DMS53 (cell line): ENCODE data around the gene SIRPG.
"Not testable (repeated sequence)": the region's sequence is repeated elsewhere in the genome, so short reads cannot be mapped to it uniquely, and the experiment has no call there.

Experiments used
- DNase-seq: peaks from one replicate; lab custom pipeline; 2025; lab: John Stamatoyannopoulos, UW

Gene SIRPG

DNA sequence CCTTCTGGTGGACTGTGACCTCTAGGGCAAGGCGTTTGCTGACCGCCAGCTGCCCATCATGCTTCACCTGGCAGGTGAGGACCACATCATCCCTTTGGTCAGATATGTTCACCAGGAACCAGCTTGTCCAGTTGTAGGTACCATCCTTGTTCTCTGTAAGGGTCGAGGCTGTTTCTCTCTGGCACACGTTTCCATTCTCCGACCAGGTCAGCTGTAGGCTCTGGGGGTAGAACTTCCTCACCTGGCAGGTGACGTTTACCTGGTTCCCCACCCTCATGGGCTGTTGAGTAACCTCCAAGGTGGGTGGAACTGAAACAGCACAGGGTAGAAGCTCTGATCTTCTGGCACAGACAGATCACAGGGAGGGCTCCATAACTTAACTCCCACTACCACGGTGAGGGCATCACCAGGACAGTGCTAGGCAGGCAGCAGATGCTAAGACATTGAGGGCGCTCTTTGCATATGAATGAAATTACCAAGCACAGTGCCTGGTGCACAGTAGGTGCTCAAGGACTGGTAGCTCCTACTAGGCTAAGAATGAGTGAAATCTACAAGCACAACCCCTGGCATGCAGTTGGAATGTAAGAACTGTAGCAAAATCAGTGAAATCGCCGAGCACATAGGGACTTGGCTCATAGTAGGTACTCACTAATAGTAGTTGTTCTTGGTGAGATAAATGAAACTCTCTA lies 22.1 kb downstream of the SIRPG start:
- DNase-seq: no peak

DNA sequence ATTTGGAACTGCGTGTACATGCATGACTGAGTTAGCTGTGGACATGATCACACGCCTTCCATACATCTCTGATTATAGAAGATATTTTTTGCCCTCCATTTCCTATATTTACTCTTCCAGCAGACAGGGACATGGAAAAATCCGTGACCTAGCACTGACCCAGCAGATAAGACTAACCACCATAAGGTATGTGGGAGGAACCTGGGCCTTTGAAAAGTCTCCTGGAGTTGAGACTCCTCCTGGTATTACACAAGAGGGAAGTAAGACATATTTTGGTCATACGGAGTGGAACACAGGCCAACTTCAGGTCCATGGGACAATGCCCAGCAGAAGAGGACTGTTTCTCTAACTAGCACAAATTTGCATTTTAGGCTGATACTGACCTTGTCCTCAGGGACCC lies 24.0 kb downstream of the SIRPG start:
- no peak for DNase-seq

DNA sequence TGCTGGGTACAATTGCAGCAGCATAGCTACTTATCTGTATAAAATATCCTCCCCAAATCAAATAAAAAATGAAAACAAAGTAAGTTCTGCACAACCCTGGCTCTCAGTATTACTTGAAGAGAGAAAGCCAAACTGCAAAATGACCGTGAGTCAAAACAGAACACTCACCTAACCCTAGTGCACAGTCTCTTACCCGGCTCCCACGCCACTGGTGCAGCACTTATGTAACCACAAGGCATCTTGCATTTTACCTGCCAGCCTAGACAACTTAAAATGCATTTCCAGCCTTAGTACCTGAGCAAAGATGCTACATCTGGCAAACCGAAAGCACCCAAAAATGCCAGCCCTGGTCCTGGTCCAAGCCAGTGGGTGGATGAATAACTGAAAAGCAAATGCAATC lies 25.4 kb downstream of the SIRPG start:
- DNase-seq: no peak

DNA sequence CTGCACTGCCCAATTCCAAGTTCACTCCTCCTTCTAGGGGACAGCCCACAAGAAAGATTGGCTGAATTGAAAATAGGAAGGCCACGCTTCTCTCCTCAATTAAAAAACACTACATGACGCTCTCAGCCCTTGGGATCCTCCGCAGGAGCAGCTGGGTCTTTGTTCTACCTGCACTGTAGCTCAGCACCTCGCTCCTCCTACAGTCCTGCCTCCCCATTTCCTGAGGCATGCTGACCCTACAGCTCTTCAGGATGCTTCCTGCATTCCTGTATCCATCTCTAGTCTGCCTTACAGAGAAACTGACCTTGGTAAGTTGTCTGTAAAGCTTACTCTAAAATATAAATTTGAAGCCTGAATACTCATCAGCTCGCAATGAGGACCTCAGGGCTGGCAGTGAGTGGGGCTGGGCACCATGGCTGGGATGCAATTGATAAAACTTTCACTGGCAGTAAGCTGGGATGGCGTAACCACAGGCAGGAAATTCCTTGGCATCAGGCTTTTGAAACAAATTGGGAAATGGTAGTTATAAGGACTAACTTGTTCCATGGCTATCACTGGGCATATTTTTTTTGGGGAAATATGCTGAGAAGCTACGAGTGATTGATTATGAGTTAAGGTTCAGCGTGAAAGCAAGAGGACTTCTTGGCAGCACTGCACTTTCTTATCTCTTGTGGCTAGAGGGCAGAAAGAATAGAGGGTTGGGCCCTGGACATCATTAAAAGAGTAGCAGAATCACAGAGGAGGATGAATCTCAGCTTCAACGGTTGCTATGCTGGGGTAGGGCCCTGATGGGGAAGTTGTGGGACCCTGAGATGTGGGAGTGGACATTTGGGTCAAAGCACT lies 26.0 kb downstream of the SIRPG start:
- no peak for DNase-seq

DNA sequence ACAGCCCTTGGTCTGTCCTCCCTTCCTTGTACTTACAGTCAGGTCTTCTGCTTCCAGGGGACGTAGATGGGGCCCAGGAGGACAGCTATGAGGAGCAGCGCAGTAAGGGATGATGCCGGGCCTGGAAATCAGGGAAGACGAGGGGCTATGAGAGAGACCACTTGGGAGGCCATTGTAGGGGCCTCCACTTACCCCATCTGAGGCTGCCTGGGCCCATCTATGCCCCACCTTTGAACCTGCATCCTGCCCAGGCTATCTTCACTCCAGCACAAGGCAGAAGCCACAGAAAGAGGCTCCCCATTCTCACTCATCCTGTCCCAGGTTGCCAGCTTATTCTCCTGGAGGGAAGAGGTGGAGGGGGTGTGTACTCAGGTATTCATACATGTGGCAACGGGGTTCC lies 27.4 kb downstream of the SIRPG start:
- no peak for DNase-seq

DNA sequence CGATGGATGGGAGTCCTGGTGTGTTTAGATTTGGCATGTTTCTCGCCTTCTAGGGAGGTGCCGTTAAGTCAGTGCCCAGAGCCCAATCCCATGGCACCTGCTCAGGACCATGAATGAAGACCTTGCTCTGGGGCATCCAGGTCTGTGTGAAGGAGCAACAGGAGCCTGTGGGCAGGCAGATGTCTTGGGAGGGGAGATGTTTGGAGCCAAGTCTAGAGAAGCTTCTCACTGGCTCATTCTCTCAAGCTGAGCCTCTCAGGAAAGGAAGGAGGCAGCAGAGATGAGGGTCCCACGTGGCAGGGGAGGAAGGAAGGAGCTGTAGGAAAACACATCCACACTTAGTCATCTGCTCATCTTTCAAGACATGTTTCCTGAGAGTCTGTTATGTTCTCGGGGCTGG lies 28.3 kb downstream of the SIRPG start:
- DNase-seq: no peak

DNA sequence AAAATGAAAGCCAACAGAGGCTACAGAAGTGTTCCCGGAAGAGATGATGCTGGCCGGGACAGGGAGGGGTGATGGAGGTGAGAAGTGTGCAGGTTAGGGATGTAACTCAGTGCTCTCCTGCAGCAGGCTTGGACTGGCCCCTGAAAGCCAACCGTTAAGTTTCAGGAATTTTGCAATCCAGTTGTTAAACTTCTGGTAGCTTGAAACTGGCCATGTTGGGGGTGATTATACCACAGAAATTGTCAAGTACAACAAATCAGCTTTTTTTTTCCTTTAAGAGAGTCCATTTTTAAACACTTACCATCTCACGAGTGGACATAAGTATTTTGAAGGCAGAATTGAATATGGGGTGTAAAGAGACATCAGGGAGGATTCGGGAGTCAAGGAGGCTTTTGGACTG lies 29.0 kb downstream of the SIRPG start:
- DNase-seq: no peak

DNA sequence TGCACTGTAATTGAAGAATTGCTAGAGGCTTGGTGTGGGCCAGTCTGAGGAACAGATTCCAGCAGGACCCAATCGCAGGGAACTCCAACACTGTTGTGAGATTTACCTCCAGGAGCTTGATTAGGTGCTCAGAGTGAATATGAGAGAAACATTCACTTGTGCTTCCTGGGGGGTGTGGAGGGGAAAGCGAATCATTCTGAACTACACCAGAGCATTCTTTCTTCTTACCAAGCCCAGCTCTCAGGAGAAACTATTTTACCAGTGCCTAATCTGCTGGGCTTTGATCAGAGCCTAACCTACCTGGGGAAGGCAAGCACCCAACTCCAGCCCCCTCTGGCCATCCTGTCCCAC lies 30.4 kb downstream of the SIRPG start:
- DNase-seq: no peak

DNA sequence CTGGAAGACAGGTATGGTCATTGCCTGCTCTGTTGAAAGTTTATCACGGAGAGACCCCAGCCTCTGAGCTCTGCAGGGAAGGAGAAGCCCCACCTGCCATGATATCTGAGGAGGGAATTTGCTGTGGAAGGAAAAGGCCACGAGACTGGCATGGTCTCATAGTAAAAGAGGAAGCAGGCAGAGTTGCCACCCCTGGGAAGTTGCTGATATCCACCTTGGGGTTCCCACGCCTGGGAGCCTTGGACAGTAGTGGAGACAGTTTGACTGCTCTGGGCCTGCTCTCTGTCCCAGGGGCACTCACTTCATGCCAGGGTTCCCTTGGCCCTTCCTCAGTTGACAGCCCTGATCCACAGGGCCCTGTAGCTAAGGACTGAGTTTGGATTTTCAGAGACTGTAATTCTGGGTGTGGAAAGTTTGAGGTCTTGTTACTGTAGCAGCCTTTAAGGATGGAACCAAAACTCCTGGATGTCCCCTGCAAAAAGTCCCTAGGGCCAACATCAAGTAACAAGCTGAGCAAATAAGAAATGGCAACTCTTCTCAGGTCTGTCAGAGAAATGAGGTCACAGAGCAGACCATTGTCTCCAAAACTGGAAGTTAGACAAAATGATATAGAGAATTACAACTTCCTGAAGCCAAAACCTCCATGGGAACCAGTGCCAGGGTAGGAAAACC lies 30.9 kb downstream of the SIRPG start:
- DNase-seq: no peak

DNA sequence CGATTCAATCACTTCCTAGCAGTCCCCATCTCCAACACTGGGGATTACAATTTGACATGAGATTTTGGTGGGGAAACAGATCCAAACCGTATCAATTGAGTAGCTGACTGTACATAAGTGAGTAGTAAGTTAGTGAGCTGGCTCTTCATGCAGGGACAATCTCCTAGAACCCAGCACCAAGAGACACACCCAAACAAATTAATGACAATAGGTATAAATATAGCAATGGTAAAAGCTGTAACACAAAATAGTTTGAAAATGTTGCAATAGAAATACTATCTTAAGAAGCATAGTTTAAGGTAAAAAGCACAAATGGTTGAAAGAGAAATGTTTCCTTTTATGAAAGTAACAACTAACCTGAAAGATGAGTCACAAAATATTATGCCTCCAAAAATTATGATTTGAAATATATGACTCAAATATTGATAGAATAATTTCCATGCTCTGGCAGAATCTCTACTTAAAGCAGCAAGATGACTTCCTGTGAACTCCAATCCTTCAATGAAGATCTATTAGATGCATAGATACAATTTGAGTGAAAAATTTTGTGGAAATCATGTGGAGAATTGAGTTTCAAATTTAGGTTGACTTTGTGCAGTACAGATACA lies 32.4 kb downstream of the SIRPG start:
- DNase-seq: no peak

DNA sequence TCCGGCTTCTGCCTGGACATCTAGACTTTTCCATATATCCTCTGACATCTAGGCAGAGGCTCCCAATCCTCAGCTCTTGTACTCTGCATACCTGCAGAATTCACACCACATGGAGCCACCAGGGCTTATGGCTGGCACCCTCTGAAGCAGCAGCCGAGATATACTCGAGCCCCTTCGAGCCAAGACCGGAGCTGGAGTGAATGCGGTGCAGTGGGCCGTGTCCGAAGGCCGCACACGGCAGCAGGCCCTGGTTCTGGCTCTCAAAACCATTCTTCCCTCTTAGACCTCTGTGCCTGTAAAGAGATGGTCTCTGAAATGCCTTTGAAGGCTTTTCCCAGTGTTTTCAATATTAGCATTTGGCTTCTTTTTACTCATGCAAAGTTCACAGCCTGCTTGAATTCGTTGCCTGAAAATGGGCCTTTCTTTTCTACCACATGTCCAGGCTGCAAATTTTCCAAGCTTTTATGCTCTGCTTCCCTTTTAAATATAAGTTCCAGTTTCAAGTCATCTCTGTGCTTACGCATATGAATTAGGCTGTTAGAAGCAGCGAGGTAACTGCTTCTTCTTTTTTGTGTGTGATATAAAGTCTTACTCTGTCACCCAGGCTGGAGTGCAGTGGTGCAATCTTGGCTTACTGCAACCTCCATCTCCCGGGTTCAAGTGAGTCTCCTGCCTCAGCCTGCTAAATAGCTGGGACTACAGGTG lies 33.9 kb downstream of the SIRPG start:
- no peak for DNase-seq

DNA sequence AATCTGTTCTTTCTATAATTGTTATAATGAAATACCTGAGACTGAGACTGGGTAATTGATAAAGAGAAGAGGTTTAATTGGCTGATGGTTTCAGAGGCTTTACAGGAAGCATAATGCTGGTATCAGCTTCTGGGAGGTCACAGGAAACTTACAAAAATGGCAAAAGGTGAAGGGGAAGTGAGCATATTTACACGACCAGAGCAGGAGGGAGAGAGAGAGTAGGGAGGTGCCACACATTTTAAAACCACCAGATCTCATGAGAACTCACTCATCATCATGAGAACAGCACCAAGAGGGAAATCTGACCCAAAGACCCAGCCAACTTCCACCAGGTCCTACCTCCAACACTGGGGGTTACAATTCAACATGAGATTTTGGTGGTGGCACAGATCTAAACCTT lies 35.1 kb downstream of the SIRPG start:
- no peak for DNase-seq

DNA sequence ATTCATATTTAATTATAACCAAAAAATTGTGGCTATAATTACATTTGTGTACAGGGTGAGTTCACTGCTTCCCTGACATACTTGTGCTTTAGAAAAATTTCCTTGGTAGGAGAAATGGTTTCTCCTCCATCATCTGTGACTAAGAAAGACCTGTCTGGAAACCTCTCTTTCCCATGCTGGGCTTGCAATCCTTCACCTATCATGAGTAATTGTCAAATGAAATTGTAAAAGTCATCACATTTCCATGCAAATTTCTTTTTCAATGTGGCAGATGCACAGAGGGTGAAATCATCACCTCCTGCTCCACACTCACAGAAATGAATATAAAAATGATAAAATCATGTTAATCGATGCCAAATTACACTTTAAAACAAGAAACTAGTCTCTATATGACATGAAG lies 36.3 kb downstream of the SIRPG start:
- no peak for DNase-seq

DNA sequence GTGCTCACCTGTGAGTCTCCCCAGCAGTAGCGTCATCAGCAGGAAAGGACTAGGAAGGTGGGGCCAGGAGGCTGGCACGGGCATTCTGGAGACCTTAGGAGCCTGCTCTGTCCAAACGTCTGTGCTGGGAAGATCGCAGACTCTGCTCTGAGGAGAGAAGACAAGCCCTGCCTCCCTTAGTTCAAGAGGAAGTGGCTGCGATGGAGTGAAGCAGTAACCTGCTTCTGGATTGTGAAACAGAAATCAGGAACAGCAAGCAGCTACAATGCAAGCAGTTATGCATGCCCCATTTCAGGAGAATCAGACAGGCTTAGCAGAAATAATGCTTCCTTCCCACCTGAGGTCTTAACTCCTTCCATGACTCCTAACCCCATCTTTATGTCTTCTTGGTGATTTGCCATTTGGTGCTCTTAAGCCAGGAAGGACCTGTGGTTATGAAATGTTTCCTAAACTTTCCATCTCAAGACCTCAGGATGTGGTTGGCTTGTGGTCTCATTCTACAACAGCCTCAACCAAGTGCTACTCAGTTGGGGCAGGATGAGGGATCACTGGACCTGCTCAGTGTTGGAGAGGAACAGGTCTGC lies 37.6 kb downstream of the SIRPG start, which contains the start of gene SIRPB1:
TSS of gene SIRPB1 (minus strand) at position 149 of the 584 bp plus-strand sequence. CDS start at position 84, 65 bp downstream.
- no peak for DNase-seq

DNA sequence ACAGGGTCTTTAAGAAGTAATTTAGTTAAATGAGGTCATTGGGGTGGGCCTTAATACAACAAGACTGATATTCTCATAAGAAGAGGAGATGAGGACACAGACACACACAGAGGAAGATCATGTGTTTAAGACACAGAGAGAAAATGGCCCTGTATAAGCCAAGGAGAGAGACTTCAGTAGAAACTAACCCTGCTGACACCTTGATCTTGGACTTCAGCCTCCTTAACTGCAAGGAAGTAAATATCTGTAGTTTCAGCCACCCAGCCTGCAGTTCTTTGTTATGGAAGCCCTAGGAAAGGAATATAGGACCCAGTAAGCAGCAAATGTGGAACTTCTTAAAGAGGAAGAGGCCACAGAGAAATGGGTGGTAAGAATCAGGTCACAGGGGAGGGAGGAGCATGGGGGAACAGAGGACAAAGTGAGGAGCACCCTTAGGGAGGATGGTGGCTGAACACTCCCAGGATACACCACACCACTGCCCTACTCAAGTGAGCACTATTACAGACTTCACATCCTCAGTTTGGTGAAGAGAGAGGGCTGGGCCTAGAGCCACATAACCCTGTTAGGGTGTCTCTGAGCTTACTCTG lies 38.5 kb downstream of the SIRPG start:
- DNase-seq: no peak

DNA sequence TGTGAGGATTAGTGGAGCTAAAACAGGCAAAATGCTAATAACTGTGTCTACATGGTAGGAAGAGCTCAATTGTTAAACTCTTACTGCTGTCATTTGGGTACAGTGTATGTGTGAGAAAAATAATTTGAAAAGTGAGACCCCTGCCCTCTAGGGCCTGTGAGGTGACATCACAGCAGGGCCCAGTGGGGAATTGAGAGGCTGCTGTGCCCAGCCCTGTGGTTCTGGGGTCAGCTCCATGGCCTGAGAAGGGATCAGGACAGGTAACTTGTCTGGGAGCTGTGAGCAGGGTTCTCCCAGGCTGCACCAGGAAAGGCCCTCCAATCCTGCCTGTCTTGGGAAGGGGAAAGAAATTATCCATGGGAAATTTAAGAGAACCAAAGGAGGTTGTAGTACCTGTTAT lies 39.1 kb downstream of the SIRPG start:
- DNase-seq: no peak

DNA sequence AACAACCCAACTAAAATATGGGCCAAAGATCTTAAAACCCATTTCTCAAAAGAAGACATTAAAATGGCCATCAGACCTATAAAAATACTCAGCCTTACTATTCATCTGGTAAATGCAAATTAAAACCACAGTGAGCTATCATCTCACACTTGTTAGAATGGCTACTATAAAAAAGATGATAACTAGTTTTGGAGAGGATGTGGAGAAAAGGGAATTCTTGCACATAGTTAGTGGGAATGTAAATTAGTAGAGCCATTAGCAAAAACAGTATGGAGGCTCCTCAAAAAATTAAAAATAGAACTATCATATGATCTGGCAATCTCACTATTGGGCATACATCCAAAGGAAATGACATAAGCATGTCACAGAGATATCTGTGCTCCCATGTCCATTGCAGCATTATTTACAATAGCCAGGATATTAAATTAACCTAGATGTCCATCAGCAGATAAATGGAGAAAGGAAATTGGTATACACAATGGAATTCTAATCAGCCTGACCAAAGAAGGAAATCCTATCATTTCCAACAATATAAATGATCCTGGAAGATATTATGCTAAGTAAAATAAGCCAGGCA lies 40.6 kb downstream of the SIRPG start:
- DNase-seq: no peak

DNA sequence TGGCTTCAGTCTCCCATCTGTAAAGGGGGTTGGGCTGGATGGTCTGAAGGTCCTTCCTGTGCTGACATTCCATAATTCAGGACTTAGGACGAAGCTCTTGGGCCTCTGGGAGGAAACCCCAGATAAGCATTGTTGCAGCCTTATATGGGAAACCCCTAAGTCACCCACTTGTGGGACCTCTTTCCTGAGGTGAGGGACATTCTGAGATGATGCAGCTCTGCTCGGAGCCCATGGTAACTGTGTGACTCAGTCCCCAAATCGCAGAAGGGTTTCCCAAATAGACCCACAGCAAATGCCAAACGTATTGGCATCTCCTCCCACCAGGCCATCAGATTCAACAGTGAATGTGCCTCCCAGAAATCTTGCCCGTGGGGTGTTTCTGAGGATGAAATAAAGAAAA lies 47.2 kb downstream of the SIRPG start:
- not testable (repeated sequence) for DNase-seq

DNA sequence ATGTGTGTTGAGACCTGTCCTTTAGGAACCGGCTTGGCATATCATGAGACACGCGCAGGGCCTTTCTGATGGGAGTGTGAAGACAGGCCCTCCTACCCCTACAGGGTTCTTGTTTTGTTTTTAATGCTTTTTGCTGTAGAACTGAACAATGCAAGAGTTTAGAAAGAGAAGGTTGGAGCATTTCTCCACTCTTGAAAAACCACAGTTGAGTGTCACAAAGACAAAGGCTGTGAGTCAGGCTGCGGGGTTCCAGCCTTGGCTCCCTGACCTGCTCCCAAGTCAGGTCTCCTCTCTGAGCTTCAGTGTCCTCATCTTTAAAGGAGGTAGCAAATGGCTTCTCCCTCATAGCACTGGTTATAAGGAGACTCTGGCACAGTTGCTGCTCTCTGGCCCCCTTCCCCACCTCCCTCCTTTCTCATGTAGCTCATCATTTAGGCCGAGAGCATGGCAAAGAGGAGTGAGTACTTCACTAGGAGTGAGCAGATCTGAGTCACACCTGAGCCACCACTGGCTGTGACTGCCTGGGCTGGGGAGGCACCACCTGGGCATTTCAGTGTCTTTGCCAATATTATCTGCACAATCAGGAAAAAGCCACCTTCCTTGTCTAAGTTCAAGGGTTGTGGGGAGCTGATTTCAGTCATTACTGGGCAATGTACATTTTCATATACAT lies 48.8 kb downstream of the SIRPG start:
- not testable (repeated sequence) for DNase-seq

DNA sequence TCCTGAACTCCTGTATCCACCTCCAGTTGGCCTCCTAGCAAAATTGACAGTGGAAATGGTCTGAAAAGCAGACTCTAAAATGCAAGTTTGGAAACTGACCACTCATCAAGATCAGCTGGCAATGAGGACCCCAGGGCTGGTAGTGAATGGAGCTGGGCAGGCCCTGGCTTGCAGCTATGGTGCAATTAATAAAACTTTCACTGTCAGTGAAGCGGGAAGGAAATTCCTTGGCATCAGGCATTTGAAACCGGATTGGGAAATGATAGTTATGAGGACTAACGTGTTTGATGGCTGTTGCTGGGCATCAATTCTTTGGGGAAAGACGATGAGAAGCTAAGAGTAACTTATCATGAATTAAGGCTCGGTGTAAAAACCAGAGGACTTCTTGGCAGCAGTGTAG lies 56.8 kb downstream of the SIRPG start:
- DNase-seq: no peak
